ENCODE data around the gene GPX3.

GRCh38 chr5:151006704-151007334, 13.6 kb upstream of the GPX3 start:
- no peak for TF ChIP-seq CTCF (IDR thresholded peaks at IDR 0.05)
- no peak for TF ChIP-seq POLR2A (IDR thresholded peaks at IDR 0.05)
